Sigmoid colon (tissue), 3 donors: ENCODE data around the gene PDK2.

Experiments
- POLR2A ChIP-seq, 2 donors: fragments of 450-650 bp; IDR thresholded peaks; one replicate each; pipeline ENCODE4 v1.6.1; 2016; ENCODE audit warnings: antibody characterized with exemption in 2 of 2, mild to moderate bottlenecking in 2 of 2, moderate library complexity in 2 of 2
- TF ChIP-seq, protein P1 (sequence below), 4 experiments: fragments of 450-650 bp in 3 of 4; fragments of 200-600 bp in 1 of 4; IDR thresholded peaks; one replicate each; pipeline ENCODE4 v1.5.1; 2016 to 2019; ENCODE audit warnings: antibody characterized with exemption in 4 of 4, mild to moderate bottlenecking in 3 of 4, moderate library complexity in 2 of 4

DNA sequence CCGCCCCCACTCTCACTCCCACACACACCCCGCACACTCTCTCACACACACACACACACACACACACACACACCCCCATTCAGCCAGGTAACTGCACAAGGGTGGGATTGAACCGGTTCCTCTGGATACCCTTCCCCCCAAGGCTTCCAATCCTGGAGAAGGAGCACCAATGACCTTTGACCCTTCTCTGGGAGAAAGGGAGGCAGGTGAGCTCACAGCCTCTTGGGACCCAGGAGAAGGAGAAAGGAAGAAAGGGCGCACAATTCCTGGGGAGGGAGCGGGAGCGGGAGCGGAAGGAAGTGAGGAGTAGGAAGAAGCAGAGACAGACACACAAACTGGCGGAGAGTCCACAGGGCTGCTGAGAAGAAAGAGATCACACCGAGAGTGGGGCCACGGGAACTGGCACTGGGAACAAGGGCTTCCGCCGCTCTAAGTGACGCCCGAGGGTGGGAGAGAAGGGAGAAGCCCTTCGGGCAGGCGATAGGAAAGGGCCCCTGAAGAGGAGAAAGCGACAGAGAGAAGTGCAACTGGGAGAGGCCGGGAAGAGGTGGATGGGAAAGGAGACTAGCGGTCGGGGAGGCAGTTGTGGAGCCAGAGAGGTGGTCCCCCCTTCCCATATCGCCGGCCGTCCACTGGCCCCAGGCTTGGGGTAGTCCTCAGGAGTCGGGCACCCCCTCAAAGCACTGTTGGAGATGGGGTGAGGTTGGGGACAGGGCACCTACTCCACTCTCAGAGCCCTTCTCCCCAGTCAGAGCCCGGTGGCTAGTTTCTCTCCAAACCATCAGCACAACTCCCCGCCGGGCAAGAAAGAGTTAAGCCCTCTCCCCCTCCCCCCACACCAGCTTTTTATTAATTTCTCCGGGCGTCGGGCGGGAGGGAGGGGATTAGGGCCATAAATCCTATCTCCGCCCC, 33.5 kb downstream of the PDK2 start:
- TF ChIP-seq, protein P1, sequence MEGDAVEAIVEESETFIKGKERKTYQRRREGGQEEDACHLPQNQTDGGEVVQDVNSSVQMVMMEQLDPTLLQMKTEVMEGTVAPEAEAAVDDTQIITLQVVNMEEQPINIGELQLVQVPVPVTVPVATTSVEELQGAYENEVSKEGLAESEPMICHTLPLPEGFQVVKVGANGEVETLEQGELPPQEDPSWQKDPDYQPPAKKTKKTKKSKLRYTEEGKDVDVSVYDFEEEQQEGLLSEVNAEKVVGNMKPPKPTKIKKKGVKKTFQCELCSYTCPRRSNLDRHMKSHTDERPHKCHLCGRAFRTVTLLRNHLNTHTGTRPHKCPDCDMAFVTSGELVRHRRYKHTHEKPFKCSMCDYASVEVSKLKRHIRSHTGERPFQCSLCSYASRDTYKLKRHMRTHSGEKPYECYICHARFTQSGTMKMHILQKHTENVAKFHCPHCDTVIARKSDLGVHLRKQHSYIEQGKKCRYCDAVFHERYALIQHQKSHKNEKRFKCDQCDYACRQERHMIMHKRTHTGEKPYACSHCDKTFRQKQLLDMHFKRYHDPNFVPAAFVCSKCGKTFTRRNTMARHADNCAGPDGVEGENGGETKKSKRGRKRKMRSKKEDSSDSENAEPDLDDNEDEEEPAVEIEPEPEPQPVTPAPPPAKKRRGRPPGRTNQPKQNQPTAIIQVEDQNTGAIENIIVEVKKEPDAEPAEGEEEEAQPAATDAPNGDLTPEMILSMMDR (IDR thresholded peaks at IDR 0.05) = no peak
- TF ChIP-seq POLR2A (IDR thresholded peaks at IDR 0.05) = no peak
